Suprapubic skin (tissue), 4 donors: ENCODE measurements around the gene SERINC2.

Experiments used
- CTCF ChIP-seq, 2 donors: fragments of 200-600 bp in 1 of 2; fragments of 450-650 bp in 1 of 2; sonication (generic) in 1 of 2; IDR thresholded peaks; one replicate each; pipeline ENCODE4 v1.5.1; 2016 to 2019; ENCODE audit warnings: antibody characterized with exemption in 2 of 2, mild to moderate bottlenecking in 1 of 2, moderate library complexity in 1 of 2
- EP300 ChIP-seq: sonication (generic); formaldehyde crosslinking; IDR thresholded peaks from one replicate; pipeline ENCODE4 v1.6.1; 2017; ENCODE audit warnings: antibody characterized with exemption
- POLR2A ChIP-seq, 2 donors: fragments of 450-650 bp; IDR thresholded peaks; one replicate each; pipeline ENCODE4 v1.6.1; 2017; ENCODE audit warnings: antibody characterized with exemption in 2 of 2, mild to moderate bottlenecking in 2 of 2, moderate library complexity in 2 of 2
- POLR2AphosphoS5 ChIP-seq, 3 donors: sonication (generic); formaldehyde crosslinking; IDR thresholded peaks; one replicate each; pipeline ENCODE4 v1.6.1; 2017; ENCODE audit warnings: antibody characterized with exemption in 3 of 3

DNA sequence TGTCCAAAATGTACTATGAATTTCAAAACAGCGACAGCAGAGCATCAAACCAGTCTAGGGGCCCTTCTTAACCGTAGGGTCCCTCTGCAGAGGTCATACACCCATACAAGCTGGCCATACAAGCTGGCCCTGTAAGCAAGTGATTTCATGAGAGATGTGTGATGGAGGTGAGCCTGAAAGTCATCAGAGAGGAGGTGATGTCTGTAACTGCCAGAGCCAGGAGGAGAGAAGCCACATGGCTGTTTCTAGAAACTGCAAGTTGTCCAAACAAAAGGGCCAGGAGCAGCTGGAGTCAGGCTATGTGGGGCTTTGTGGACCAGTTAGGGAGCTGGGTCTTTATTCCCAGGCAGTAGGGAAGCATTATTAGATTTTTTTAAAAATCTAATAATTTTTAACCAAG, 14.8 kb upstream of the SERINC2 start:
- no peak for TF ChIP-seq CTCF (IDR thresholded peaks at IDR 0.05)
- no peak for TF ChIP-seq EP300
- TF ChIP-seq POLR2A (IDR thresholded peaks at IDR 0.05): no peak
- TF ChIP-seq POLR2AphosphoS5 (IDR thresholded peaks at IDR 0.05): no peak
